Fibroblast of skin of left quadriceps (primary cell): Measurements from ENCODE around the gene KY.

ENCODE experiments used
- DNase-seq, 2 experiments: peaks; one replicate each; pipeline ENCODE4 v3.0.0-alpha.2; 2013; ENCODE audit warnings: low read depth in 2 of 2

KY gene

GRCh38 chr3:134644731-134645514 lies 5.9 kb downstream of the KY start:
- no peak for DNase-seq

- no peak for DNase-seq
Observed at GRCh38 chr3:134643150-134643675, 7.6 kb downstream of the KY start.

GRCh38 chr3:134642445-134643149 lies 8.2 kb downstream of the KY start:
- no peak for DNase-seq

GRCh38 chr3:134641671-134642300 lies 9.0 kb downstream of the KY start:
- no peak for DNase-seq

- DNase-seq: no peak
Observed at GRCh38 chr3:134640872-134641470, 9.9 kb downstream of the KY start.

- no peak for DNase-seq
Observed at GRCh38 chr3:134640378-134640777, 10.4 kb downstream of the KY start.

- DNase-seq: no peak
Observed at GRCh38 chr3:134638385-134639030, 12.3 kb downstream of the KY start.

- no peak for DNase-seq
Observed at GRCh38 chr3:134636406-134636805, 14.4 kb downstream of the KY start.

- DNase-seq: no peak
Observed at GRCh38 chr3:134630506-134630905, 20.3 kb downstream of the KY start.

- DNase-seq: no peak
Observed at GRCh38 chr3:134628884-134629283, 21.9 kb downstream of the KY start.

GRCh38 chr3:134627831-134628230 lies 23.0 kb downstream of the KY start:
- DNase-seq: no peak

- no peak for DNase-seq
Observed at GRCh38 chr3:134625885-134626741, 24.7 kb downstream of the KY start.

GRCh38 chr3:134625462-134625861 lies 25.4 kb downstream of the KY start:
- no peak for DNase-seq

- no peak for DNase-seq
Observed at GRCh38 chr3:134624537-134625287, 26.1 kb downstream of the KY start.

- DNase-seq: no peak
Observed at GRCh38 chr3:134623615-134624245, 27.1 kb downstream of the KY start.

- no peak for DNase-seq
Observed at GRCh38 chr3:134622806-134623365, 27.9 kb downstream of the KY start.

- no peak for DNase-seq
Observed at GRCh38 chr3:134621854-134622253, 29.0 kb downstream of the KY start.

- no peak for DNase-seq
Observed at GRCh38 chr3:134620476-134621115, 30.2 kb downstream of the KY start.
